ENCODE results near the gene TUNAR.
"Not testable (repeated sequence)": the region's sequence is repeated elsewhere in the genome, so short reads cannot be mapped to it uniquely, and the experiment has no call there.

The TUNAR gene

GRCh38 chr14:95920769-95921438, 44.3 kb downstream of the TUNAR start:
- no peak for DNase-seq

GRCh38 chr14:95922080-95922479, 45.4 kb downstream of the TUNAR start:
- no peak for DNase-seq

- no peak for DNase-seq
These were observed 52.1 kb downstream of the TUNAR start for GRCh38 chr14:95928751-95929150.

GRCh38 chr14:95931384-95931783, 54.8 kb downstream of the TUNAR start:
- DNase-seq, result no peak

GRCh38 chr14:95935228-95935822, 58.7 kb downstream of the TUNAR start:
- no peak for DNase-seq

- DNase-seq, result no peak
These were observed 59.4 kb downstream of the TUNAR start for GRCh38 chr14:95936041-95936440.

GRCh38 chr14:95939335-95939734, 62.7 kb downstream of the TUNAR start:
- no peak for DNase-seq

- no peak for DNase-seq
These were observed 65.3 kb downstream of the TUNAR start for GRCh38 chr14:95941897-95942296.

- DNase-seq, result no peak
These were observed 67.1 kb downstream of the TUNAR start for GRCh38 chr14:95943699-95944098.

GRCh38 chr14:95944462-95944861, 67.8 kb downstream of the TUNAR start:
- DNase-seq, result no peak

GRCh38 chr14:95946867-95947266, 70.2 kb downstream of the TUNAR start:
- no peak for DNase-seq

- DNase-seq, result no peak
These were observed 71.9 kb downstream of the TUNAR start for GRCh38 chr14:95948558-95948981.

- DNase-seq, result no peak
These were observed 74.7 kb downstream of the TUNAR start for GRCh38 chr14:95951359-95951758.

GRCh38 chr14:95953111-95953724, 76.6 kb downstream of the TUNAR start:
- DNase-seq, result no peak

- DNase-seq, result no peak
These were observed 80.2 kb downstream of the TUNAR start for GRCh38 chr14:95956601-95957460.

GRCh38 chr14:95958105-95958504, 81.5 kb downstream of the TUNAR start:
- DNase-seq, result no peak

GRCh38 chr14:95959317-95959716, 82.7 kb downstream of the TUNAR start:
- no peak for DNase-seq

GRCh38 chr14:95961481-95961880, 84.8 kb downstream of the TUNAR start:
- DNase-seq, result no peak

- DNase-seq, result no peak
These were observed 88.3 kb downstream of the TUNAR start for GRCh38 chr14:95964901-95965300.

- not testable (repeated sequence) for DNase-seq
These were observed 91.4 kb downstream of the TUNAR start for GRCh38 chr14:95968048-95968447.
